ENCODE data around the gene LEAP2. TPM values are rescaled to one million over a fixed set of nuclear protein-coding genes. Genes with fewer than 3 reads are reported as not detected.

LEAP2 gene
- total RNA-seq, 2 donors from 2014 or later: 0.32 to 1.4 TPM

DNA sequence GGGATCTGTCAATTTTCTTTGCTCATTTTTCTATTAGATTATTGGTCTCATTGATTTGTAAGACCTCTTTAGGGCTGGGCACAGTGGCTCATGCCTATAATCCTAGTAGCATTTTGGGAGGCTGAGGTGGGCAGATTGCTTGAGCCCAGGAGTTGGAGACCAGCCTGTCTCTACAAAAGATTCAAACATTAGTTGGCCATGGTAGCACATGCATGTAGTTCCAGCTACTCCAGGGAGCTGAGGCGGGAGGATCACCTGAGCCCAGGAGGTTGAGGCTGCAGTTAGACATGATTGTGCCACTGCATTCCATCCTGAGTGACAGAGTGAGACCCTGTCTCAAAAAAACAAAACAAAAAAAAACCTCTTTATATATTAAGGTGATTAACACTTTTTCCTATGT is 36.6 kb upstream of the LEAP2 start:
- H3K27ac ChIP-seq: peak overlapping the region; percentile 91 to 98
- no peaks in the 10 kb centered on the region for H3K36me3 ChIP-seq
- no peaks in the 10 kb centered on the region for H3K27me3 ChIP-seq (replicated peaks; ENCODE audit: insufficient read depth)
- peaks cover 9% of the 10 kb centered on the region for H3K4me1 ChIP-seq (replicated peaks)
- H3K9me3 ChIP-seq: no peaks in the 10 kb centered on the region
- intact Hi-C loops (cut with DNase I): no loop called here
- TF ChIP-seq POLR2A (IDR thresholded peaks at IDR 0.05) (no peak), POLR2AphosphoS5 (IDR thresholded peaks at IDR 0.05) (no peak)
- TF ChIP-seq, protein P1, sequence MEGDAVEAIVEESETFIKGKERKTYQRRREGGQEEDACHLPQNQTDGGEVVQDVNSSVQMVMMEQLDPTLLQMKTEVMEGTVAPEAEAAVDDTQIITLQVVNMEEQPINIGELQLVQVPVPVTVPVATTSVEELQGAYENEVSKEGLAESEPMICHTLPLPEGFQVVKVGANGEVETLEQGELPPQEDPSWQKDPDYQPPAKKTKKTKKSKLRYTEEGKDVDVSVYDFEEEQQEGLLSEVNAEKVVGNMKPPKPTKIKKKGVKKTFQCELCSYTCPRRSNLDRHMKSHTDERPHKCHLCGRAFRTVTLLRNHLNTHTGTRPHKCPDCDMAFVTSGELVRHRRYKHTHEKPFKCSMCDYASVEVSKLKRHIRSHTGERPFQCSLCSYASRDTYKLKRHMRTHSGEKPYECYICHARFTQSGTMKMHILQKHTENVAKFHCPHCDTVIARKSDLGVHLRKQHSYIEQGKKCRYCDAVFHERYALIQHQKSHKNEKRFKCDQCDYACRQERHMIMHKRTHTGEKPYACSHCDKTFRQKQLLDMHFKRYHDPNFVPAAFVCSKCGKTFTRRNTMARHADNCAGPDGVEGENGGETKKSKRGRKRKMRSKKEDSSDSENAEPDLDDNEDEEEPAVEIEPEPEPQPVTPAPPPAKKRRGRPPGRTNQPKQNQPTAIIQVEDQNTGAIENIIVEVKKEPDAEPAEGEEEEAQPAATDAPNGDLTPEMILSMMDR (IDR thresholded peaks at IDR 0.05): no peak
- DNase-seq (ENCODE audit: low spot score): no peak
- no peak overlapping the region for H3K4me3 ChIP-seq
- 100% methylated on average over 1 of the region's 1 CpG for WGBS

DNA sequence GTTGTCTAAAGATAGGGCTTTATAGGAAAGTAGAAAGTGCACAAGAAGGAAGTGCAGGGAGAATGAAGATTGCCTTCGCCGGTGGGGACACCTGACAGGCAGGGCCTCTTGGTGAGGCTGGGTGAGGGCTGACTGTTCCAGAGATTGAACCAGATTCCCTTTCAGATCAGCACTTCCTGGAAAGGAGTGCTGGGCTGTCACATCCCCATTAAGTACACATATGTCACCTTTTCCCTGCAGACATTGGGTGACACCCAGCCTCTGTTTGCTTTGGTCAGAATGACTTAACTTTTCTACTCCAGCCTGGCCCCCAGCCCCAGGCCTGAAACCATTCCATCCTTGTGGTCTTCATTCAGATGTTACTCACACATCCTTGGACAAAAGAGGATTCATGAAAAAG is 35.6 kb upstream of the LEAP2 start:
- peaks cover 9% of the 10 kb centered on the region for H3K4me1 ChIP-seq (replicated peaks)
- DNase-seq (ENCODE audit: low spot score): peak; percentile 64
- H3K27me3 ChIP-seq (replicated peaks; ENCODE audit: insufficient read depth): no peaks in the 10 kb centered on the region
- no peak overlapping the region for H3K4me3 ChIP-seq
- no peaks in the 10 kb centered on the region for H3K9me3 ChIP-seq
- peak overlapping the region; percentile 91 to 98 for H3K27ac ChIP-seq
- WGBS: 42% methylated on average over 2 of the region's 2 CpGs
- intact Hi-C loops (cut with DNase I): no loop called here
- TF ChIP-seq, protein P1 (IDR thresholded peaks at IDR 0.05): no peak
- TF ChIP-seq POLR2AphosphoS5 (IDR thresholded peaks at IDR 0.05): peak; percentile 73
- H3K36me3 ChIP-seq: no peaks in the 10 kb centered on the region

DNA sequence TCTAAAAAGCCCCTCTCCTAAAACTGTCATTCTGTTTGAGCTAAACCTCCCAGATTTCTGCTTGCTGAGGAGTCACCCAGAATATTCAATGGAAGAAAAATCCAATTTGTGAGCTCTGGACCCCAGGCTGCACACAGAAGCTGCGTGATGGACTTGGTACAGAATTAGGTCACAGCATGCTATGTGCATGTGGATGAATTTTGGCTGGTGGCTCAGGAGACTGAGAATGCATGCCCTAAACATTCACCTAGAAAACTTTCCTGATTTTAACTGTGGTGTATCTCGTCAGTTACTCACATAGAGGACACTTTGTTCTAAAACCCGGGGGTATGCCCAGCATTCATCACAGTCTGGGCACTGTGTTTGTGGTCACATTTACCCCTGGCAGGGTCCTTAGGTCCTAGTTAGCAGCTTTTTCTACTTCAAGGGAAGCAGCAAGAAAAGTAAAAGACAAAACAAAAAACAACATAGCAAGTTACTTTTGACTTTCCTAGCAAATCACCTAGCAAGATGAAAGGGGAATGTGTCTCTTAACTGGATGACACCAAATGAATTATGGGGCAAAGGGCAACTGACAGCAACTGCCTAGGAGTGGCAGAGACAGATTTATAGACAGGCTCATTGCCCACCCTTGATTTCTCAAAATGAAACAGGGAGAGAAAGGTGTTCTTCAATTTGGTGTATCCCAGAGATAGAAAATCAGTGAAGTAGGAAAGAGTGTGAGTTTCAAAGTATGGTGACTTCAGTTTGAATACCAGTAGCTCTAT is 34.8 kb upstream of the LEAP2 start:
- no peak for DNase-seq (ENCODE audit: low spot score)
- TF ChIP-seq, protein P1 (IDR thresholded peaks at IDR 0.05): no peak
- TF ChIP-seq POLR2A (IDR thresholded peaks at IDR 0.05) (no peak), POLR2AphosphoS5 (IDR thresholded peaks at IDR 0.05) (no peak)
- Histone ChIP-seq H3K27ac (peak overlapping the region; percentile 91 to 98), H3K9me3 (no peaks in the 10 kb centered on the region), H3K4me3 (no peak overlapping the region), H3K27me3 (replicated peaks; ENCODE audit: insufficient read depth) (no peaks in the 10 kb centered on the region), H3K36me3 (no peaks in the 10 kb centered on the region), H3K4me1 (replicated peaks) (peaks cover 9% of the 10 kb centered on the region)
- intact Hi-C loops (cut with DNase I): no loop called here
- 49% methylated on average over 3 of the region's 3 CpGs for WGBS

DNA sequence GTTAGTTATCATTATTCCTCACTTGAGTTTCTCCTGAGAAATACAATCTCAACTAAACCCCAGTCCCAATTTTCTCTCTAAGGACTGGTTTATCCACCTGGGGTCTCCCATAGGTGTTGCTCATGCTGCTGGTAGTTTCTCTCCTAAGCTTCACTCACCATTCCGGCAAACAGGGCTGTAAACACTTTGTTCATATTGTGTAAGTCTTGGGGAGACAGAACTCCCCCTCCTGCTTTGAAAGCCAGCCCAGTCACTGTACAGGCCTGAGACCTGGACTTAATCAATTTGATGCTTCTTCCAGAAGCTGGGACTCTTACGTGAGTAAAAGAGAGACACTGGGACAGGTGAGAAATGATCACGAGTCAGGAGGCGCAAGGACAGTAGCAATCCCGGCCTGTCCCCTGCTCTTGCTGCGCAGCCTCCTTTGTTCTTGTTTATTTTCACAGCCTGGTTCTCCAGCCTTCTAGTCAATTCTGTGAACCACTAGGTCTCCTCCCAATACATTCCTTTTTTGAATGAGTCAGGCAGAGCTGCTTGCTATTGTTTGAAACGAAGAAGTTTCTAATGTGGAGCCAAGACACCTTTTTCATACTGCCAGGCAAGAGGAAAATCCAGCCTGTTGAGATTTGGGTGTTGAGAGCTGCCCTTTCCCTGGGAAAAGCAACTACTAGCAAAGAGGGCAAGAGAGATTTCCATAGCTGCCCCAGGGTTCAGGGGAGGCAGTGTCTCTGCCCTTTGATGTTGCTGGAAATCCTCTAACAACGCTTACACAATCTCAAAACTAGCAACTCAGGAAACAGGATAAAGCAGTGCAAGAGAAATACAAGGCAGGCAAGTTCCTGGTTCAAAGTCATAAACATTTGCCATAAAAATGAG is 33.8 kb upstream of the LEAP2 start:
- H3K4me3 ChIP-seq: no peak overlapping the region
- peak; percentile 65 for DNase-seq (ENCODE audit: low spot score)
- WGBS: 25% methylated on average over 8 of the region's 8 CpGs
- H3K27ac ChIP-seq: peak overlapping the region; percentile 91 to 98
- no peaks in the 10 kb centered on the region for H3K27me3 ChIP-seq (replicated peaks; ENCODE audit: insufficient read depth)
- peaks cover 9% of the 10 kb centered on the region for H3K4me1 ChIP-seq (replicated peaks)
- H3K9me3 ChIP-seq: no peaks in the 10 kb centered on the region
- intact Hi-C loops (cut with DNase I): no loop called here
- H3K36me3 ChIP-seq: no peaks in the 10 kb centered on the region
- TF ChIP-seq, protein P1 (IDR thresholded peaks at IDR 0.05): no peak
- TF ChIP-seq POLR2A (IDR thresholded peaks at IDR 0.05) (peak; percentile 42), POLR2AphosphoS5 (IDR thresholded peaks at IDR 0.05) (peak; percentile 79)

All from prostate gland (tissue), 2 donors.